Hepatocyte (in vitro differentiated cells): Measurements from ENCODE around the gene DOP1A. TPM values are rescaled to one million over a fixed set of nuclear protein-coding genes. Genes with fewer than 3 reads are reported as not detected.

Source experiments
- DNase-seq: peaks from one replicate; pipeline ENCODE4 v3.0.0-alpha.2; 2016; ENCODE audit warnings: low spot score
- H2AFZ ChIP-seq: fragments of 200-600 bp; sonication (generic); 2 replicates; pipeline ENCODE4 v1.6.0; 2016; ENCODE audit warnings: antibody characterized with exemption, mild to moderate bottlenecking
- H3K27ac ChIP-seq: fragments of 200-600 bp; sonication (generic); 2 replicates; pipeline ENCODE4 v1.5.1; 2016; ENCODE audit warnings: mild to moderate bottlenecking
- H3K27me3 ChIP-seq: fragments of 200-600 bp; sonication (generic); 2 replicates; pipeline ENCODE4 v1.6.1; 2016
- H3K36me3 ChIP-seq: fragments of 200-600 bp; sonication (generic); replicated peaks from 2 replicates; pipeline ENCODE4 v1.5.1; 2016; ENCODE audit warnings: low read depth; ENCODE audit not compliant: insufficient read depth
- H3K4me1 ChIP-seq: fragments of 200-600 bp; sonication (generic); 2 replicates; pipeline ENCODE4 v1.5.1; 2016; ENCODE audit warnings: mild to moderate bottlenecking, moderate library complexity; ENCODE audit not compliant: insufficient read depth
- H3K4me2 ChIP-seq: fragments of 200-600 bp; sonication (generic); 2 replicates; pipeline ENCODE4 v1.6.0; 2016
- H3K4me3 ChIP-seq: fragments of 200-600 bp; sonication (generic); 2 replicates; pipeline ENCODE4 v1.5.1; 2016; ENCODE audit warnings: mild to moderate bottlenecking
- H3K79me2 ChIP-seq: fragments of 200-600 bp; sonication (generic); 2 replicates; pipeline ENCODE4 v1.6.0; 2017; ENCODE audit warnings: mild to moderate bottlenecking
- H3K9me2 ChIP-seq: fragments of 200-600 bp; sonication (generic); replicated peaks from 2 replicates; pipeline ENCODE4 v1.6.0; 2017; ENCODE audit warnings: mild to moderate bottlenecking; ENCODE audit not compliant: insufficient read depth
- H3K9me3 ChIP-seq: fragments of 200-600 bp; sonication (generic); 2 replicates; pipeline ENCODE4 v1.5.1; 2016; ENCODE audit warnings: low read depth, mild to moderate bottlenecking
- H4K20me1 ChIP-seq: fragments of 200-600 bp; sonication (generic); 2 replicates; pipeline ENCODE4 v1.6.0; 2016; ENCODE audit warnings: mild to moderate bottlenecking; ENCODE audit not compliant: insufficient read depth, poor library complexity, severe bottlenecking
- EZH2 ChIP-seq: fragments of 200-600 bp; sonication (generic); IDR thresholded peaks from 2 replicates; pipeline ENCODE4 v1.6.1; 2016; ENCODE audit warnings: antibody characterized with exemption, mild to moderate bottlenecking, borderline replicate concordance
- EZH2phosphoT487 ChIP-seq: fragments of 200-600 bp; sonication (generic); IDR thresholded peaks from one replicate; pipeline ENCODE4 v1.6.1; 2018; ENCODE audit warnings: antibody characterized with exemption, mild to moderate bottlenecking, low read depth, moderate library complexity; ENCODE audit not compliant: unreplicated experiment, severe bottlenecking
- WGBS: methylation state at CpG from one replicate; pipeline ENCODE4 v1.1.6; 2016; ENCODE audit warnings: low lambda C conversion rate; ENCODE audit errors: missing lambda C conversion rate; 5-methylcytosine and 5-hydroxymethylcytosine counted together
- polyA plus RNA-seq: library from polyadenylated mRNA; unstranded; fragments of >200 nt; fragmentation: Nextera tagmentation; extraction: Ambion mirVana; gene quantifications from 2 replicates; pipeline ENCODE4 v1.2.1, GENCODE V29; 2016
- total RNA-seq: library from RNA; depleted of rRNA; stranded (reverse); fragments of >200 nt; gene quantifications from 2 replicates; pipeline ENCODE4 v1.2.3, GENCODE V29; 2014
- TF ChIP-seq, protein P1 (sequence below): fragments of 200-600 bp; sonication (generic); IDR thresholded peaks from 2 replicates; pipeline ENCODE4 v1.5.1; 2016; ENCODE audit warnings: antibody characterized with exemption, mild to moderate bottlenecking; ENCODE audit not compliant: poor library complexity

DOP1A gene
- total and polyA plus RNA-seq, 2 experiments from 2014 or later: 3.6 to 34.5 TPM

DNA sequence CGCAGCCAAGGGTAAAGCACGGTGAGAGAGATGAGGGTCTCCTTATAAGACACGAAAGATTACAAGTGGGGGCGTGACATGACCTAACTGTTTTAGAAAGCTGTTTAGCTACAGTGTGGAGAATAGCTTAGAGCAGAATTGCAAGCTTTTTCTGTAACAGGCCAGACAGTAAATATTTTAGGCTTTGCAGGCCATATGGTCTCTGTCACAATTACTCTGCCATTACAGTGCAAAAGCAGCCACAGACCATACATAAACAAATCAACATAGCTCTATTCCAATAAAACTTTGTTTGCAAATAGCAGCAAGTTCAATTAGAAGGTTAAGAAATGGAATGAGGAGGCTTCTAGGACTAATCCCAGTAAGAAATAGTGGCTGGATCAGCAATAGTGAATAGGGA, 108.8 kb downstream of the DOP1A start:
- no peak for DNase-seq
- Histone ChIP-seq H3K27ac (no peak overlapping the region), H2AFZ (no peak overlapping the region), H3K27me3 (no peaks in the 10 kb centered on the region), H4K20me1 (no peaks in the 10 kb centered on the region), H3K36me3 (peaks cover 9% of the 10 kb centered on the region), H3K4me3 (no peak overlapping the region), H3K9me2 (no peaks in the 10 kb centered on the region), H3K9me3 (no peaks in the 10 kb centered on the region), H3K79me2 (peaks cover 16% of the 10 kb centered on the region), H3K4me1 (no peaks in the 10 kb centered on the region), H3K4me2 (no peak overlapping the region)
- 63% methylated on average over 4 of the region's 4 CpGs for WGBS
- TF ChIP-seq EZH2 (no peak), EZH2phosphoT487 (no peak)
- TF ChIP-seq, protein P1, sequence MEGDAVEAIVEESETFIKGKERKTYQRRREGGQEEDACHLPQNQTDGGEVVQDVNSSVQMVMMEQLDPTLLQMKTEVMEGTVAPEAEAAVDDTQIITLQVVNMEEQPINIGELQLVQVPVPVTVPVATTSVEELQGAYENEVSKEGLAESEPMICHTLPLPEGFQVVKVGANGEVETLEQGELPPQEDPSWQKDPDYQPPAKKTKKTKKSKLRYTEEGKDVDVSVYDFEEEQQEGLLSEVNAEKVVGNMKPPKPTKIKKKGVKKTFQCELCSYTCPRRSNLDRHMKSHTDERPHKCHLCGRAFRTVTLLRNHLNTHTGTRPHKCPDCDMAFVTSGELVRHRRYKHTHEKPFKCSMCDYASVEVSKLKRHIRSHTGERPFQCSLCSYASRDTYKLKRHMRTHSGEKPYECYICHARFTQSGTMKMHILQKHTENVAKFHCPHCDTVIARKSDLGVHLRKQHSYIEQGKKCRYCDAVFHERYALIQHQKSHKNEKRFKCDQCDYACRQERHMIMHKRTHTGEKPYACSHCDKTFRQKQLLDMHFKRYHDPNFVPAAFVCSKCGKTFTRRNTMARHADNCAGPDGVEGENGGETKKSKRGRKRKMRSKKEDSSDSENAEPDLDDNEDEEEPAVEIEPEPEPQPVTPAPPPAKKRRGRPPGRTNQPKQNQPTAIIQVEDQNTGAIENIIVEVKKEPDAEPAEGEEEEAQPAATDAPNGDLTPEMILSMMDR: no peak

DNA sequence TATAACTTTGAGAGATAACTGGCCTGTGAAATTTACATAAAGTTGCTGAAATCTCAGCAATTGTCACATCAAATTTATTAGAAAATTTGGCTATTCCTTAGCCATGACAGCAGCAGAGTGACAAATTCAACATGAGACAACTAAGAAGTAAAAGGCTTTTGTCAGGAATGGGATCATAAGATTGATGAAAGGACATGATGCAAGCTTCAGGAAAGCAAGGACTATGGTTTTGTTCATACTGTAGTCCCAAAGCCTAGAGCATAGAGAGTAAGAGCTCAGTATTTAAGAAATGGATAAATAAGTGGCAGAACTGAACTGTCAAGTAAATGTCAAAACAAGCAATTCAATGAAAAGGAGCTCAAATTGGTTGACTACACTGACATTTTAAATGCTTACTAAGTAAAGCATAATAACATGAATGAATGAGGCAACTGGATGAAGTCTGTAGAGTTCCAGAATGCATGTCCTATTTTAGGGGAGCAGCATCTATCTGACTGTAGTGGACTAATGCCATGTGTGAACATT, 113.0 kb downstream of the DOP1A start:
- no peak overlapping the region for H3K27ac ChIP-seq
- H4K20me1 ChIP-seq: no peaks in the 10 kb centered on the region
- no peaks in the 10 kb centered on the region for H3K36me3 ChIP-seq
- H3K9me2 ChIP-seq: no peaks in the 10 kb centered on the region
- no peaks in the 10 kb centered on the region for H3K9me3 ChIP-seq
- no peaks in the 10 kb centered on the region for H3K4me1 ChIP-seq
- no peak for TF ChIP-seq EZH2
- TF ChIP-seq EZH2phosphoT487: no peak
- TF ChIP-seq, protein P1: no peak
- no peak overlapping the region for H3K4me3 ChIP-seq
- no peak for DNase-seq
- H2AFZ ChIP-seq: no peak overlapping the region
- H3K27me3 ChIP-seq: no peaks in the 10 kb centered on the region
- no peak overlapping the region for H3K4me2 ChIP-seq
- peaks cover 20% of the 10 kb centered on the region for H3K79me2 ChIP-seq

DNA sequence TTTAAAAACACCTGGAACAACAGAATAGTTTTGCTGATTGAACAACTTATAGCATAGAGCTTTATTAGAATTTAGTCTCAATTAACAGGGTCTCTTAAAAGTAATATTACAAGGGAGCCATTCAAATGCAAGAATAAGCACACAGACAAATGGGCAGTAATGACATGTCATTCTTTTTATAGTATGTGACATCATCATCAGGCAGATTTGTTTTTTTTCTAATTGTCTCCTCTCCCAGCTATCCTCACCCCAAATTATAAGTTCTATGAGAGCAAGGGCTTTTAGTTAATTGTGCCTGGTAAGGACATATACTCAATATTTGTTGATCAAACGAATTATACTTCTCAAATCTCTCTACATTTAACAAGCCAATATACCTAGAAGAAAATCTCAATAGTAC, 114.6 kb downstream of the DOP1A start:
- H3K27ac ChIP-seq: no peak overlapping the region
- H3K4me3 ChIP-seq: no peak overlapping the region
- peaks cover 35% of the 10 kb centered on the region for H3K79me2 ChIP-seq
- peaks cover under 1% of the 10 kb centered on the region for H4K20me1 ChIP-seq
- no peaks in the 10 kb centered on the region for H3K9me3 ChIP-seq
- TF ChIP-seq EZH2phosphoT487: no peak
- no peak for TF ChIP-seq EZH2
- TF ChIP-seq, protein P1: no peak
- no peaks in the 10 kb centered on the region for H3K4me1 ChIP-seq
- no peak overlapping the region for H2AFZ ChIP-seq
- H3K36me3 ChIP-seq: no peaks in the 10 kb centered on the region
- no peak overlapping the region for H3K4me2 ChIP-seq
- 83% methylated on average over 1 of the region's 1 CpG for WGBS
- H3K9me2 ChIP-seq: no peaks in the 10 kb centered on the region
- no peak for DNase-seq
- no peaks in the 10 kb centered on the region for H3K27me3 ChIP-seq
